Activated T-cell treated with anti-CD3 and anti-CD28 coated beads, Interleukin-2, amount 50 U/mL, for 72 hours (primary cell): ENCODE measurements around the gene SAP130. TPM values are rescaled to one million over a fixed set of nuclear protein-coding genes. Genes with fewer than 3 reads are reported as not detected.

Experiments
- ATAC-seq, 2 donors: fragments of 150-1000 bp; cut with Tn5 transposase; replicated peaks in 1 of 2; 2 replicates each; pipeline ENCODE4 v1.10.0; 2021; ENCODE audit warnings: moderate library complexity in 2 of 2, mild to moderate bottlenecking in 1 of 2
- DNase-seq, 2 donors: peaks; one replicate each; pipeline ENCODE4 v3.0.0; 2021 to 2022; ENCODE audit warnings: mixed read lengths in 1 of 2
- H3K27ac Mint-ChIP-seq: one replicate; pipeline ENCODE4 v1.8.0; 2022; ENCODE audit warnings: mild to moderate bottlenecking, moderate library complexity, mixed read lengths
- H3K27me3 Mint-ChIP-seq: one replicate; pipeline ENCODE4 v1.8.0; 2022; ENCODE audit warnings: low read depth, mixed read lengths
- H3K36me3 Mint-ChIP-seq, 2 donors: one replicate each; pipeline ENCODE4 v1.8.0; 2022; ENCODE audit warnings: mixed read lengths in 2 of 2, mild to moderate bottlenecking in 1 of 2; ENCODE audit not compliant: insufficient read depth in 2 of 2
- H3K4me1 Mint-ChIP-seq: one replicate; pipeline ENCODE4 v1.8.0; 2022; ENCODE audit warnings: low read depth, mixed read lengths
- H3K4me3 Mint-ChIP-seq, 2 donors: one replicate each; pipeline ENCODE4 v1.8.0; 2022; ENCODE audit warnings: mild to moderate bottlenecking in 2 of 2, mixed read lengths in 2 of 2, moderate library complexity in 2 of 2
- H3K9me3 Mint-ChIP-seq, 2 donors: one replicate each; pipeline ENCODE4 v1.8.0; 2022; ENCODE audit warnings: mixed read lengths in 2 of 2
- total RNA-seq, 2 donors: library from RNA; stranded (reverse); gene quantifications; one replicate each; pipeline ENCODE4 v1.2.3, GENCODE V29; 2022

SAP130 gene
- total RNA-seq, 2 donors from 2014 or later: 32.7 to 33.3 TPM

- DNase-seq (no peak), ATAC-seq (no peak)
- Mint-ChIP-seq H3K27me3 (no peaks in the 10 kb centered on the region), H3K36me3 (peaks cover 2 to 17% of the 10 kb centered on the region in 2 donors), H3K4me3 (no peak overlapping the region), H3K4me1 (no peaks in the 10 kb centered on the region), H3K9me3 (peaks cover 0 to under 1% of the 10 kb centered on the region in 2 donors), H3K27ac (no peak overlapping the region)
Observed at GRCh38 chr2:127968610-127969339, 59.1 kb downstream of the SAP130 start.

- no peaks in the 10 kb centered on the region for H3K4me1 Mint-ChIP-seq
- ATAC-seq (no peak), DNase-seq (no peak)
- no peaks in the 10 kb centered on the region for H3K27me3 Mint-ChIP-seq
- H3K9me3 Mint-ChIP-seq: peaks cover 0 to 3% of the 10 kb centered on the region in 2 donors
- H3K4me3 Mint-ChIP-seq: no peak overlapping the region
- H3K36me3 Mint-ChIP-seq: peaks cover 7 to 18% of the 10 kb centered on the region in 2 donors
- no peak overlapping the region for H3K27ac Mint-ChIP-seq
Observed at GRCh38 chr2:127961729-127962128, 66.1 kb downstream of the SAP130 start.

GRCh38 chr2:127957240-127957639 is 70.6 kb downstream of the SAP130 start:
- no peaks in the 10 kb centered on the region for H3K4me1 Mint-ChIP-seq
- H3K9me3 Mint-ChIP-seq: no peaks in the 10 kb centered on the region
- H3K27ac Mint-ChIP-seq: no peak overlapping the region
- peaks cover 5 to 11% of the 10 kb centered on the region in 2 donors for H3K36me3 Mint-ChIP-seq
- no peak overlapping the region for H3K4me3 Mint-ChIP-seq
- no peak for ATAC-seq
- no peaks in the 10 kb centered on the region for H3K27me3 Mint-ChIP-seq
- DNase-seq: no peak

- Mint-ChIP-seq H3K4me3 (no peak overlapping the region), H3K36me3 (peaks cover 8 to 12% of the 10 kb centered on the region in 2 donors), H3K4me1 (no peaks in the 10 kb centered on the region), H3K27me3 (no peaks in the 10 kb centered on the region), H3K9me3 (no peaks in the 10 kb centered on the region), H3K27ac (peak overlapping the region; percentile 9)
- DNase-seq: no peak
- ATAC-seq: no peak
Observed at GRCh38 chr2:127954857-127955256, 73.0 kb downstream of the SAP130 start.

GRCh38 chr2:127953849-127954248 is 74.0 kb downstream of the SAP130 start:
- Mint-ChIP-seq H3K36me3 (peaks cover 8 to 18% of the 10 kb centered on the region in 2 donors), H3K9me3 (no peaks in the 10 kb centered on the region), H3K27me3 (no peaks in the 10 kb centered on the region), H3K4me3 (no peak overlapping the region), H3K27ac (no peak overlapping the region), H3K4me1 (no peaks in the 10 kb centered on the region)
- no peak for ATAC-seq
- DNase-seq: no peak

GRCh38 chr2:127953128-127953718 is 74.6 kb downstream of the SAP130 start:
- no peak overlapping the region for H3K4me3 Mint-ChIP-seq
- no peak overlapping the region for H3K27ac Mint-ChIP-seq
- no peaks in the 10 kb centered on the region for H3K9me3 Mint-ChIP-seq
- no peaks in the 10 kb centered on the region for H3K4me1 Mint-ChIP-seq
- no peak for DNase-seq
- no peak for ATAC-seq
- no peaks in the 10 kb centered on the region for H3K27me3 Mint-ChIP-seq
- peaks cover 8 to 20% of the 10 kb centered on the region in 2 donors for H3K36me3 Mint-ChIP-seq

GRCh38 chr2:127951026-127951425 is 76.8 kb downstream of the SAP130 start:
- Mint-ChIP-seq H3K4me1 (no peaks in the 10 kb centered on the region), H3K27ac (no peak overlapping the region), H3K27me3 (no peaks in the 10 kb centered on the region), H3K9me3 (no peaks in the 10 kb centered on the region), H3K4me3 (no peak overlapping the region), H3K36me3 (peaks cover 12 to 21% of the 10 kb centered on the region in 2 donors)
- ATAC-seq (no peak), DNase-seq (no peak)

- H3K4me1 Mint-ChIP-seq: no peaks in the 10 kb centered on the region
- DNase-seq (no peak), ATAC-seq (no peak)
- H3K27ac Mint-ChIP-seq: peak overlapping the region; percentile 9
- no peaks in the 10 kb centered on the region for H3K9me3 Mint-ChIP-seq
- H3K27me3 Mint-ChIP-seq: no peaks in the 10 kb centered on the region
- no peak overlapping the region for H3K4me3 Mint-ChIP-seq
- peaks cover 14 to 23% of the 10 kb centered on the region in 2 donors for H3K36me3 Mint-ChIP-seq
Observed at GRCh38 chr2:127950264-127950663, 77.6 kb downstream of the SAP130 start.

- Mint-ChIP-seq H3K27ac (no peak overlapping the region), H3K9me3 (no peaks in the 10 kb centered on the region), H3K27me3 (no peaks in the 10 kb centered on the region), H3K4me3 (no peak overlapping the region), H3K4me1 (no peaks in the 10 kb centered on the region), H3K36me3 (peaks cover 17 to 34% of the 10 kb centered on the region in 2 donors)
- DNase-seq (no peak), ATAC-seq (no peak)
Observed at GRCh38 chr2:127945281-127945680, 82.6 kb downstream of the SAP130 start.

GRCh38 chr2:127943186-127943585 is 84.7 kb downstream of the SAP130 start:
- H3K36me3 Mint-ChIP-seq: peaks cover 13 to 22% of the 10 kb centered on the region in 2 donors
- no peak overlapping the region for H3K4me3 Mint-ChIP-seq
- no peaks in the 10 kb centered on the region for H3K9me3 Mint-ChIP-seq
- DNase-seq: no peak
- no peaks in the 10 kb centered on the region for H3K27me3 Mint-ChIP-seq
- H3K27ac Mint-ChIP-seq: no peak overlapping the region
- H3K4me1 Mint-ChIP-seq: no peaks in the 10 kb centered on the region
- no peak for ATAC-seq

- no peak overlapping the region for H3K4me3 Mint-ChIP-seq
- peaks cover 13 to 20% of the 10 kb centered on the region in 2 donors for H3K36me3 Mint-ChIP-seq
- no peaks in the 10 kb centered on the region for H3K9me3 Mint-ChIP-seq
- H3K27me3 Mint-ChIP-seq: no peaks in the 10 kb centered on the region
- H3K27ac Mint-ChIP-seq: peak overlapping the region; percentile 16
- no peak for DNase-seq
- H3K4me1 Mint-ChIP-seq: no peaks in the 10 kb centered on the region
- no peak for ATAC-seq
Observed at GRCh38 chr2:127942002-127942401, 85.9 kb downstream of the SAP130 start.

GRCh38 chr2:127941461-127941860 is 86.4 kb downstream of the SAP130 start:
- Mint-ChIP-seq H3K27ac (no peak overlapping the region), H3K9me3 (no peaks in the 10 kb centered on the region), H3K4me1 (no peaks in the 10 kb centered on the region), H3K27me3 (no peaks in the 10 kb centered on the region), H3K36me3 (peaks cover 11 to 20% of the 10 kb centered on the region in 2 donors), H3K4me3 (no peak overlapping the region)
- no peak for DNase-seq
- no peak for ATAC-seq

GRCh38 chr2:127940641-127941040 is 87.2 kb downstream of the SAP130 start:
- ATAC-seq: no peak
- Mint-ChIP-seq H3K36me3 (peaks cover 8 to 18% of the 10 kb centered on the region in 2 donors), H3K4me1 (no peaks in the 10 kb centered on the region), H3K27ac (no peak overlapping the region), H3K9me3 (no peaks in the 10 kb centered on the region), H3K27me3 (no peaks in the 10 kb centered on the region), H3K4me3 (no peak overlapping the region)
- DNase-seq: no peak

- H3K4me3 Mint-ChIP-seq: no peak overlapping the region
- no peaks in the 10 kb centered on the region for H3K27me3 Mint-ChIP-seq
- H3K4me1 Mint-ChIP-seq: no peaks in the 10 kb centered on the region
- no peak for DNase-seq
- no peaks in the 10 kb centered on the region for H3K36me3 Mint-ChIP-seq
- H3K27ac Mint-ChIP-seq: no peak overlapping the region
- H3K9me3 Mint-ChIP-seq: no peaks in the 10 kb centered on the region
- ATAC-seq: no peak
Observed at GRCh38 chr2:127935337-127935736, 92.5 kb downstream of the SAP130 start.
